ENCODE data around the gene BMPR1B. TPM values are rescaled to one million over a fixed set of nuclear protein-coding genes. Genes with fewer than 3 reads are reported as not detected.
"Not testable (repeated sequence)": the region's sequence is repeated elsewhere in the genome, so short reads cannot be mapped to it uniquely, and the experiment has no call there.

The BMPR1B gene
- total and polyA plus RNA-seq, 5 donors from 2014 or later = 0.31 to 0.72 TPM; not detected in 3

DNA sequence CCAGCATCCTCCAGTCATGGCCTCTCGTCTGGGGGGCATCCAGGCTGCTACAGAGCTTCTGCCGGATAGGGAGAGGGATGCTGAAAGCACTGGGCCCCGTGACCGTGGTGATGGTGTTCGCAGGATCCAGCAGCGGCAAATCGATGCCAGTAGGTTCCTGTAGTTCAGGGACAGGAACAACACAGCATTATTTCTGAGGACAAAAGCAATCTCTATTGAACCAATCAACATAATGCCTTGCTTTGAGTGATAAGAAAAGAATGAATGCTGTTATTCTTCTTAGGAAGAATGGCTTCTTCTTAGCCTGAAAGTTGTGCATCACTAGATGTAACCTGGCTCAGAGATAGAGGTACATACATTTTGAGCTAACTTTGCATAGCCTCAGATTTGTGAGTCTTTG is 412.4 kb downstream of the BMPR1B start:
- H3K36me3 ChIP-seq (ENCODE audit: control insufficient read depth, insufficient read depth, low read length) = no peaks in the 10 kb centered on the region
- H3K27ac ChIP-seq (ENCODE audit: insufficient read depth, low read length, poor library complexity, severe bottlenecking) = no peak overlapping the region
- H3K27ac Mint-ChIP-seq = peak overlapping the region in 1 of 3 donors; percentile 32
- H3K4me3 Mint-ChIP-seq = no peak overlapping the region
- H3K4me1 Mint-ChIP-seq = peaks cover 0 to 6% (median under 1%) of the 10 kb centered on the region in 4 donors
- H3K27me3 Mint-ChIP-seq = no peaks in the 10 kb centered on the region
- H3K4me1 ChIP-seq (ENCODE audit: control insufficient read depth, insufficient read depth, low read length, poor library complexity, severe bottlenecking) = no peaks in the 10 kb centered on the region
- ATAC-seq (ENCODE audit: low read depth in 2 of 2) = no peak
- peaks cover 4% of the 10 kb centered on the region for H3K36me3 Mint-ChIP-seq
- no peaks in the 10 kb centered on the region for H3K9me3 ChIP-seq (ENCODE audit: control insufficient read depth in 2 of 2, low read length in 2 of 2)
- DNase-seq = no peak
- peaks cover 0 to 4% (median 0%) of the 10 kb centered on the region in 7 donors for H3K9me3 Mint-ChIP-seq
- H3K4me3 ChIP-seq (ENCODE audit: low read depth, low read length) = no peak overlapping the region
- H3K27me3 ChIP-seq (ENCODE audit: control insufficient read depth, insufficient read depth, low read length) = no peaks in the 10 kb centered on the region

DNA sequence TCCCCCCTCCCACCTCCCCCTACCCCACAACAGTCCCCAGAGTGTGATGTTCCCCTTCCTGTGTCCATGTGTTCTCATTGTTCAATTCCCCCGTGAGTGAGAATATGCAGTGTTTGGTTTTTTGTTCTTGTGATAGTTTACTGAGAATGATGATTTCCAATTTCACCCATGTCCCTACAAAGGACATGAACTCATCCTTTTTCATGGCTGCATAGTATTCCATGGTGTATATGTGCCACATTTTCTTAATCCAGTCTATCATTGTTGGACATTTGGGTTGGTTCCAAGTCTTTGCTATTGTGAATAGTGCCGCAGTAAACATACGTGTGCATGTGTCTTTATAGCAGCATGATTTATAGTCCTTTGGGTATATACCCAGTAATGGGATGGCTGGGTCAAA is 413.6 kb downstream of the BMPR1B start:
- H3K4me1 ChIP-seq (ENCODE audit: control insufficient read depth, insufficient read depth, low read length, poor library complexity, severe bottlenecking); H3K27ac ChIP-seq (ENCODE audit: insufficient read depth, low read length, poor library complexity, severe bottlenecking); H3K36me3 ChIP-seq (ENCODE audit: control insufficient read depth, insufficient read depth, low read length); DNase-seq; H3K27ac Mint-ChIP-seq; H3K4me1 Mint-ChIP-seq; H3K27me3 ChIP-seq (ENCODE audit: control insufficient read depth, insufficient read depth, low read length); H3K27me3 Mint-ChIP-seq; H3K9me3 Mint-ChIP-seq; H3K4me3 Mint-ChIP-seq; H3K36me3 Mint-ChIP-seq; H3K4me3 ChIP-seq (ENCODE audit: low read depth, low read length); H3K9me3 ChIP-seq (ENCODE audit: control insufficient read depth in 2 of 2, low read length in 2 of 2); ATAC-seq (ENCODE audit: low read depth in 2 of 2): not testable (repeated sequence)

DNA sequence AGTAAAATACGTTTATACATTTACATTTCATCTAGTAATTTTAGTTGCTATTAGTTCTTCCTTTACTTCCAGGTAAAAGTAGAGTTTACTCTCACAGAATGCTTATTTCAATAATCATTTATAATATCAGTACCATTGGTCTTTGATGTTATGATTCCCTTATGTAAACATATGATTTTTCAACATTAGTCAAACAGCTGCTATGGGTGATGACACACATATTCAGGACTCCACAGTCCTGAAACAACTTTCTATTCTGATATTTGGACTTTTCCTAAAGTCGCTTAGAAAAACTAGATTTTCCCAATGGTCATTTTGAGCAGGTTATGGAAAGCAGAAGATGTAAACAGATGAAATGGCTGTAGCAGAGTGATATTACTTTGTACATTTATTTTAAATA is 421.2 kb downstream of the BMPR1B start:
- Mint-ChIP-seq H3K4me3 (no peak overlapping the region), H3K9me3 (peaks cover 0 to 5% (median 0%) of the 10 kb centered on the region in 7 donors), H3K36me3 (peaks cover 4% of the 10 kb centered on the region), H3K4me1 (no peaks in the 10 kb centered on the region), H3K27ac (no peak overlapping the region), H3K27me3 (peaks cover 4% of the 10 kb centered on the region)
- no peaks in the 10 kb centered on the region for H3K36me3 ChIP-seq (ENCODE audit: control insufficient read depth, insufficient read depth, low read length)
- no peak overlapping the region for H3K4me3 ChIP-seq (ENCODE audit: low read depth, low read length)
- DNase-seq (no peak), ATAC-seq (ENCODE audit: low read depth in 2 of 2) (no peak)
- no peaks in the 10 kb centered on the region for H3K9me3 ChIP-seq (ENCODE audit: control insufficient read depth in 2 of 2, low read length in 2 of 2)
- H3K27me3 ChIP-seq (ENCODE audit: control insufficient read depth, insufficient read depth, low read length) = no peaks in the 10 kb centered on the region
- H3K4me1 ChIP-seq (ENCODE audit: control insufficient read depth, insufficient read depth, low read length, poor library complexity, severe bottlenecking) = no peaks in the 10 kb centered on the region
- H3K27ac ChIP-seq (ENCODE audit: insufficient read depth, low read length, poor library complexity, severe bottlenecking) = no peak overlapping the region

DNA sequence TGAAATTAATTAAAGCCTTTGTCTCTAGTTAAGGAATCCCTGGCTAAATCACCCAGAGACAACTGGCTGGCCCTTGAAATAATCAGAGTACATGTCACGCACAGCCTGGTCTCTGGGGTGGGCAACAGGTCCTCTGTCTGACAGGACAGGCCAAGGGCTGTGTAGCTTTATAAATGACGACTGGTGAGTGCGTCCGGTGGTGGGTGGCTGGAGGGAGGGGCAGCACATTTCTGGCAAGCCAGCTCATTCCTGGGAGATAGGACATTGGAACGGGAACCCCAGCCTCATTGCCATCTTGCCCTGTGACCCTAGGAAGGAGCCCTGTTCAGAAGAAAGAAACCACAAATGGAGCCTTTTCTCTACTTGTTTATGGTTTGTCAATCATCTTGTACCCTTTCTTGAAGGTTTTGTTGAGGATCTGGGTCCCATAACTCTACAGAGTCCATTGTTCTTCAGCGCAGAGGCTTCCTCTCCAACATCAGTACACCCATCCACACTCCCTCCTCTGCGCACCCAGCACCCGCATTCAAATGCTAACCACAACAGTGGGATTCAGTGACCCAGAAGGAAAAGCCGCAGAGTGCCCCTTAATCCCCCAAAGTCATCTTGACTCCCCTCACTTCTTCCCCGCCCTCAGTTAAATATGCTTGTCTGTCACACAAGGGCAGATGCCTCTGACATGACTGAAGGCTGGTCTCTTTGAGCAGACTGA is 422.9 kb downstream of the BMPR1B start:
- Histone ChIP-seq H3K4me3 (ENCODE audit: low read depth, low read length) (no peak overlapping the region), H3K4me1 (ENCODE audit: control insufficient read depth, insufficient read depth, low read length, poor library complexity, severe bottlenecking) (no peaks in the 10 kb centered on the region), H3K27me3 (ENCODE audit: control insufficient read depth, insufficient read depth, low read length) (no peaks in the 10 kb centered on the region), H3K36me3 (ENCODE audit: control insufficient read depth, insufficient read depth, low read length) (no peaks in the 10 kb centered on the region), H3K9me3 (ENCODE audit: control insufficient read depth in 2 of 2, low read length in 2 of 2) (no peaks in the 10 kb centered on the region), H3K27ac (ENCODE audit: insufficient read depth, low read length, poor library complexity, severe bottlenecking) (no peak overlapping the region)
- H3K27ac Mint-ChIP-seq = no peak overlapping the region
- peaks cover 4% of the 10 kb centered on the region for H3K27me3 Mint-ChIP-seq
- H3K4me1 Mint-ChIP-seq = no peaks in the 10 kb centered on the region
- no peak for DNase-seq
- peaks cover 0 to 5% (median 0%) of the 10 kb centered on the region in 7 donors for H3K9me3 Mint-ChIP-seq
- H3K4me3 Mint-ChIP-seq = no peak overlapping the region
- ATAC-seq (ENCODE audit: low read depth in 2 of 2) = no peak
- no peaks in the 10 kb centered on the region for H3K36me3 Mint-ChIP-seq

DNA sequence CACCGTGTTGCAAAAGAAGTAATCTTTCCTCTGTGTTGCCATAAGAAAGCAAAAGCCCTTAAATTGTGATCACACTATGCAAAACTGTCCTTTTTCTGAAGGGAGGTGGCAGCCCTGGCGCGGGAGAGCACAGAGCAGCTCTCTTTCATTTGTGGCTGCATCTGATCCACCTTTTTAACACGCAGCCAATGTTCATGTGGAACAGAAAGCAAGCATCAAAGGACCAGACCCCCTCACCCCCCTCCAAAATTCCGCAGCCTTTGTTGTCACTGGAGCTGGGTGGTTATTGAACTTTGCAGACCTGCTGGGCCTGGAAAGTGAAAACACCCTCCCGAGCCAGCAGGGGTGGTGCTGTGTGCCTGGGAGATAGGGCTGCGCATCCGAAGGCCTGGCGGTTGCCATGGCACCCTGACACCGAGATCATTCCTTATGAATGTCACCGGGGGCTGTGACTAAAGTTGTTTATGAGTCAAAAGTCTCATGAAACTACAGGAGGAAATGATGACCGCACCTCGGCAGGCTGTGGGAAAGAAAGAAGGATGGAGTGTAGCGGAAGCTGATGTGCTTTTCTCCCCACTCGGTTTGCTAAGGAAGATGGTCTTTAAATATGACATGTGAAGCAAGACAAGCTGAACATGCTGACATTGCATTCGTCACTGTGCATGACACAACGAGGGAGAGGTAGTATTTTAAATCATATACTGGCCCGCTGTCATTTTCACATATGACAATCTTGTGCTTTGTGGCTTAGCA is 423.7 kb downstream of the BMPR1B start:
- Mint-ChIP-seq H3K27ac (peak overlapping the region in 2 of 3 donors; percentile 11 to 33), H3K4me3 (no peak overlapping the region), H3K27me3 (peaks cover 4% of the 10 kb centered on the region), H3K9me3 (peaks cover 0 to 5% (median 0%) of the 10 kb centered on the region in 7 donors), H3K36me3 (no peaks in the 10 kb centered on the region), H3K4me1 (no peaks in the 10 kb centered on the region)
- no peaks in the 10 kb centered on the region for H3K36me3 ChIP-seq (ENCODE audit: control insufficient read depth, insufficient read depth, low read length)
- DNase-seq (no peak), ATAC-seq (ENCODE audit: low read depth in 2 of 2) (no peak)
- H3K4me3 ChIP-seq (ENCODE audit: low read depth, low read length) = no peak overlapping the region
- H3K9me3 ChIP-seq (ENCODE audit: control insufficient read depth in 2 of 2, low read length in 2 of 2) = no peaks in the 10 kb centered on the region
- H3K27me3 ChIP-seq (ENCODE audit: control insufficient read depth, insufficient read depth, low read length) = no peaks in the 10 kb centered on the region
- no peak overlapping the region for H3K27ac ChIP-seq (ENCODE audit: insufficient read depth, low read length, poor library complexity, severe bottlenecking)
- no peaks in the 10 kb centered on the region for H3K4me1 ChIP-seq (ENCODE audit: control insufficient read depth, insufficient read depth, low read length, poor library complexity, severe bottlenecking)

DNA sequence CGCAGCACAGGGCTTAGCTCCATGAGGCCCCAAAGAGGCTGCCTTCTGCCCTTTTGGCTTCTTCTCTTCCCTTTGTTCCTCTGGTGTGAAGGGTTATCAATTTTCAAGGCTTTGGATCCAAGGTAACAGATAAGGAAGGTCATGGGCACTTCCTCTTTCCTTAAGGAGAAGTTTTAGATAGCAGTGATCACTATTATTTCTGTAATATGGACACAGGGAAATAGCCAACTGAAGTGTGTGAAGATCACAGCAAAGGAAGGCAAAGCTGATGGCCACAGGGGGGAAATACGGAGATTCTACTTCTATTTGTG is 424.2 kb downstream of the BMPR1B start:
- no peak overlapping the region for H3K4me3 Mint-ChIP-seq
- H3K4me1 Mint-ChIP-seq = no peaks in the 10 kb centered on the region
- H3K9me3 Mint-ChIP-seq = peaks cover 0 to 5% (median 0%) of the 10 kb centered on the region in 7 donors
- DNase-seq (no peak), ATAC-seq (ENCODE audit: low read depth in 2 of 2) (no peak)
- Histone ChIP-seq H3K4me1 (ENCODE audit: control insufficient read depth, insufficient read depth, low read length, poor library complexity, severe bottlenecking) (no peaks in the 10 kb centered on the region), H3K27me3 (ENCODE audit: control insufficient read depth, insufficient read depth, low read length) (no peaks in the 10 kb centered on the region), H3K27ac (ENCODE audit: insufficient read depth, low read length, poor library complexity, severe bottlenecking) (no peak overlapping the region), H3K36me3 (ENCODE audit: control insufficient read depth, insufficient read depth, low read length) (no peaks in the 10 kb centered on the region), H3K9me3 (ENCODE audit: control insufficient read depth in 2 of 2, low read length in 2 of 2) (no peaks in the 10 kb centered on the region), H3K4me3 (ENCODE audit: low read depth, low read length) (no peak overlapping the region)
- no peaks in the 10 kb centered on the region for H3K36me3 Mint-ChIP-seq
- H3K27me3 Mint-ChIP-seq = peaks cover 4% of the 10 kb centered on the region
- peak overlapping the region in 1 of 3 donors; percentile 33 for H3K27ac Mint-ChIP-seq

DNA sequence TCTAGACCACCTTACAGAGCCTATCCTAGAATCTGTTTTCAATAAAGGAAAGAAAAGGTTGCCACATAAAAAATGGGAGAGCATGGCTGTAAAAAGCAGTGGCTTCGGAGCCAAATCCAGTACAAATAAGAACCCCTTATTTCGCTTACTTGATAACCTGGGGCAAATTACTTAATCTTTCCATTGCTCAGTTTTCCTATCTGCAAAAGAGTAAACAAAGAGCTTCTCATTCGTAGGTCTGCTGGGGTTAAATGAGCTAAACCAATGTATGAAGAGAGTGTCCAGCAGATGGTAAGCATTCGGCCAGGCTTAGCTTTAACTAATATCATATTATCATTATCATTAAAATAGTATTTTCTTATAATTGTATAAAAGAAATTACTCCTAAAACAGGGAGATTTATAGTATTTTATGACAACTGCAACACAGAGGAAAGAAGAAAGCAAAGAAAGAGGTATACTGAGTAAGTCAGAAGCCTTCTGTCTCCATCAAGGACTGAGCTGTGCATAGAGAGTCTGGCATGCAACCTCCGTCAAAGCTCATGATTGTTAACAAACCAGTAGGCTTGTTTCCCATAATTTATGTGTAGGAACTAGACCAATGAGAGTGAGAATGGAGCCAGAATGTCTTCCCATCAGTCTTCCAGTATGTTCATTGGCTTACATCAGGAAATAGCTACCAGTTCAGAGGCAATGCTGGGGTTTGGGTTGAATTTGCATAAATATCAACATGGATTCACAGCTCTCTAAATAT is 426.1 kb downstream of the BMPR1B start:
- Mint-ChIP-seq H3K36me3 (no peaks in the 10 kb centered on the region), H3K27me3 (no peaks in the 10 kb centered on the region), H3K4me3 (no peak overlapping the region), H3K4me1 (peaks cover 0 to 9% (median 3%) of the 10 kb centered on the region in 4 donors), H3K9me3 (peaks cover 0 to 3% (median 0%) of the 10 kb centered on the region in 7 donors), H3K27ac (no peak overlapping the region)
- H3K4me3 ChIP-seq (ENCODE audit: low read depth, low read length) = no peak overlapping the region
- H3K36me3 ChIP-seq (ENCODE audit: control insufficient read depth, insufficient read depth, low read length) = no peaks in the 10 kb centered on the region
- DNase-seq (no peak), ATAC-seq (ENCODE audit: low read depth in 2 of 2) (no peak)
- H3K4me1 ChIP-seq (ENCODE audit: control insufficient read depth, insufficient read depth, low read length, poor library complexity, severe bottlenecking) = no peaks in the 10 kb centered on the region
- no peaks in the 10 kb centered on the region for H3K27me3 ChIP-seq (ENCODE audit: control insufficient read depth, insufficient read depth, low read length)
- no peaks in the 10 kb centered on the region for H3K9me3 ChIP-seq (ENCODE audit: control insufficient read depth in 2 of 2, low read length in 2 of 2)
- no peak overlapping the region for H3K27ac ChIP-seq (ENCODE audit: insufficient read depth, low read length, poor library complexity, severe bottlenecking)

Data from CD4-positive, CD25-positive, alpha-beta regulatory T cell (primary cell).